Nephron (organoid): Measurements from ENCODE around the gene USP22.

Experiments
- H3K27ac Mint-ChIP-seq, 3 experiments: 2 replicates each; pipeline ENCODE4 v1.8.0; 2020; ENCODE audit warnings: mixed read lengths in 3 of 3, mild to moderate bottlenecking in 2 of 3, moderate library complexity in 1 of 3
- H3K27me3 Mint-ChIP-seq: 2 replicates; pipeline ENCODE4 v1.8.0; 2021; ENCODE audit warnings: low read depth, mild to moderate bottlenecking, moderate library complexity, mixed read lengths
- H3K36me3 Mint-ChIP-seq: 2 replicates; pipeline ENCODE4 v1.8.0; 2020; ENCODE audit warnings: low read depth, mixed read lengths
- H3K4me1 Mint-ChIP-seq: 2 replicates; pipeline ENCODE4 v1.8.0; 2020; ENCODE audit warnings: mixed read lengths
- H3K4me3 Mint-ChIP-seq, 3 experiments: 2 replicates each; pipeline ENCODE4 v1.8.0; 2020; ENCODE audit warnings: mild to moderate bottlenecking in 3 of 3, mixed read lengths in 3 of 3, moderate library complexity in 2 of 3
- H3K9me3 Mint-ChIP-seq: 2 replicates; pipeline ENCODE4 v1.8.0; 2020; ENCODE audit warnings: mixed read lengths
- TF ChIP-seq, protein P1 (sequence below), 3 experiments: fragments of 200-600 bp; sonication (generic); IDR thresholded peaks; one replicate each; pipeline ENCODE4 v1.5.0; 2021; ENCODE audit warnings: antibody characterized with exemption in 3 of 3; ENCODE audit not compliant: unreplicated experiment in 3 of 3

The USP22 gene

DNA sequence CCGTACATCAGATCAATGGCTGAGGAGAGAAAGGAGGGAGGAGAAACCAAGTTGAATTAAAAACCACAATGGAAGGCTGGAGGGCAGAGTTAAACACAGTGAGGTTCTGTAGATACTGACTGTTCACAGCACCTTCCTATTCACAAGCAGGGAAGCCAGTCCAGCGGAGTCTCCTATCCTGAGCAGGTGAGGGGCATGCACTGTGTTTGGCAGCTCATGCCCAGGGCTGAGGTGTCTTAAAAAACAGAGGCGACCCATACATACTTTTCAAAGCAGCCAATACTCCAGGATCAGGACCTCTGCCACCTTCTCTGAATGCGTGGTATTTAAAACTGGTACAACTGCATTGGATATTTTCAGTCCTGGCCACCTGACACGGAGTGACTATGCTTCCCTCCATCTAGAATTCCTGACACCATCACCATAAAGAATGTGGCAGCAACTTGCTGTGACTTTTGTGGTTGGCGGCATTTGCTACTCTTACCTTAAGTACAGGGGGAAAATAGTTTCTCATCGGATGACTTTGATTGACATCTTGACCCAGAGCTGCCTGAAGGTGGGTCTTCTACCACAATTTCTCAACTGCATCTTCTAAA is 21.5 kb downstream of the USP22 start:
- H3K9me3 Mint-ChIP-seq, result no peaks in the 10 kb centered on the region

DNA sequence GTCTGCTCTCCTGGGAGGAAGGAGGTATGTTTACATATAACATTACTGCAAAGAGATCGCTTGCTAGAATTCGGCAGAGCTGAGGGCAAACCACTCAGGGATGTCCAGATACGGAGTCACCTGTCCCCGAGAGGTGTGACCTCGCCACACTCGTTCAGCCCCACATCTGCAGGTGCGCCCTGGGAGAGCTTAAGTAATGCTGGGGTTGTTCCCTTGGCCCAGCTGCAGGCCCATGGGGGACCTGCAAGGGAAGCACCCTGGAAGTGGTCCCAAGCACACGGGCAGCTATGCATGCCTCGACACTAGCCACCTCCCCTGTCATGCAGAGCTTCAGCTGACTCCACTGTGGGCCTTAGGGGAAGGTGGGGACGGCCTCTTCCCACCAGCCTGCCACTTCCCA is 22.2 kb downstream of the USP22 start:
- H3K36me3 Mint-ChIP-seq, result peaks cover 91% of the 10 kb centered on the region
- H3K27ac Mint-ChIP-seq, result peak overlapping the region in 2 of 3 experiments; percentile 10 to 26
- peaks cover 32% of the 10 kb centered on the region for H3K4me1 Mint-ChIP-seq
- no peaks in the 10 kb centered on the region for H3K9me3 Mint-ChIP-seq
- no peaks in the 10 kb centered on the region for H3K27me3 Mint-ChIP-seq
- no peak overlapping the region for H3K4me3 Mint-ChIP-seq
- TF ChIP-seq, protein P1, sequence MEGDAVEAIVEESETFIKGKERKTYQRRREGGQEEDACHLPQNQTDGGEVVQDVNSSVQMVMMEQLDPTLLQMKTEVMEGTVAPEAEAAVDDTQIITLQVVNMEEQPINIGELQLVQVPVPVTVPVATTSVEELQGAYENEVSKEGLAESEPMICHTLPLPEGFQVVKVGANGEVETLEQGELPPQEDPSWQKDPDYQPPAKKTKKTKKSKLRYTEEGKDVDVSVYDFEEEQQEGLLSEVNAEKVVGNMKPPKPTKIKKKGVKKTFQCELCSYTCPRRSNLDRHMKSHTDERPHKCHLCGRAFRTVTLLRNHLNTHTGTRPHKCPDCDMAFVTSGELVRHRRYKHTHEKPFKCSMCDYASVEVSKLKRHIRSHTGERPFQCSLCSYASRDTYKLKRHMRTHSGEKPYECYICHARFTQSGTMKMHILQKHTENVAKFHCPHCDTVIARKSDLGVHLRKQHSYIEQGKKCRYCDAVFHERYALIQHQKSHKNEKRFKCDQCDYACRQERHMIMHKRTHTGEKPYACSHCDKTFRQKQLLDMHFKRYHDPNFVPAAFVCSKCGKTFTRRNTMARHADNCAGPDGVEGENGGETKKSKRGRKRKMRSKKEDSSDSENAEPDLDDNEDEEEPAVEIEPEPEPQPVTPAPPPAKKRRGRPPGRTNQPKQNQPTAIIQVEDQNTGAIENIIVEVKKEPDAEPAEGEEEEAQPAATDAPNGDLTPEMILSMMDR (IDR thresholded peaks at IDR 0.05; ENCODE audit: unreplicated experiment in 3 of 3), result no peak

More for the DNA sequence above, 21.5 kb downstream of the USP22 start:
- H3K27ac Mint-ChIP-seq, result no peak overlapping the region
- H3K4me1 Mint-ChIP-seq, result peaks cover 35% of the 10 kb centered on the region
- no peaks in the 10 kb centered on the region for H3K27me3 Mint-ChIP-seq
- TF ChIP-seq, protein P1 (IDR thresholded peaks at IDR 0.05; ENCODE audit: unreplicated experiment in 3 of 3), result no peak
- peaks cover 91% of the 10 kb centered on the region for H3K36me3 Mint-ChIP-seq
- H3K4me3 Mint-ChIP-seq, result no peak overlapping the region

- no peaks in the 10 kb centered on the region for H3K9me3 Mint-ChIP-seq
- TF ChIP-seq, protein P1 (IDR thresholded peaks at IDR 0.05; ENCODE audit: unreplicated experiment in 3 of 3), result no peak
- peaks cover 28% of the 10 kb centered on the region for H3K4me1 Mint-ChIP-seq
- no peaks in the 10 kb centered on the region for H3K27me3 Mint-ChIP-seq
- H3K27ac Mint-ChIP-seq, result peak overlapping the region in 2 of 3 experiments; percentile 10 to 26
- H3K4me3 Mint-ChIP-seq, result no peak overlapping the region
- peaks cover 90% of the 10 kb centered on the region for H3K36me3 Mint-ChIP-seq
Observed at GRCh38 chr17:21019976-21020586, 22.7 kb downstream of the USP22 start.

- TF ChIP-seq, protein P1 (IDR thresholded peaks at IDR 0.05; ENCODE audit: unreplicated experiment in 3 of 3), result no peak
- no peaks in the 10 kb centered on the region for H3K9me3 Mint-ChIP-seq
- peaks cover 92% of the 10 kb centered on the region for H3K36me3 Mint-ChIP-seq
- H3K4me1 Mint-ChIP-seq, result peaks cover 22% of the 10 kb centered on the region
- no peak overlapping the region for H3K27ac Mint-ChIP-seq
- H3K4me3 Mint-ChIP-seq, result no peak overlapping the region
- no peaks in the 10 kb centered on the region for H3K27me3 Mint-ChIP-seq
Observed at GRCh38 chr17:21018894-21019293, 23.9 kb downstream of the USP22 start.

GRCh38 chr17:21017861-21018260 is 24.9 kb downstream of the USP22 start:
- H3K27ac Mint-ChIP-seq, result no peak overlapping the region
- H3K9me3 Mint-ChIP-seq, result no peaks in the 10 kb centered on the region
- H3K36me3 Mint-ChIP-seq, result peaks cover 94% of the 10 kb centered on the region
- TF ChIP-seq, protein P1 (IDR thresholded peaks at IDR 0.05; ENCODE audit: unreplicated experiment in 3 of 3), result no peak
- H3K4me3 Mint-ChIP-seq, result no peak overlapping the region
- H3K27me3 Mint-ChIP-seq, result no peaks in the 10 kb centered on the region
- peaks cover 18% of the 10 kb centered on the region for H3K4me1 Mint-ChIP-seq

DNA sequence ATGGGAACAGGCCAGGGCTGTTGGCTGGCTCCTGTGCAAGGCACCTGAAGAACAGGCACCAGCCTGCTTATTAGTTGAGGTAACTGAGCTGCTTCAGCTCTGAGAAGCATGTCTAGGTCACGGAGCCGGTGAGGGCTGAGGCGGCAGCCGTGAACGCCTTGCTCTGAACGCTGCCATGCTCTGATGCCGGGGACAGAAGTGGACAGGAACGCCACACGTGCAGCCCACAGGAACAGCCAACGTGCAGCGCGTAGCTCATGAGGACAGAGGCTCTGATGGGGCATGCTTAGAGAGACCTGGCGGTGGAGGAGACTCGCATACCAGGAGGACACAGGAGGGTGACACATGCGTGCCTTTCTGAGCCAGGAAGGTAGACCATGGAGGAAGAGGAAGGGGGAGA is 25.6 kb downstream of the USP22 start:
- no peaks in the 10 kb centered on the region for H3K27me3 Mint-ChIP-seq
- H3K27ac Mint-ChIP-seq, result no peak overlapping the region
- TF ChIP-seq, protein P1 (IDR thresholded peaks at IDR 0.05; ENCODE audit: unreplicated experiment in 3 of 3), result no peak
- peaks cover 17% of the 10 kb centered on the region for H3K4me1 Mint-ChIP-seq
- peaks cover 94% of the 10 kb centered on the region for H3K36me3 Mint-ChIP-seq
- no peak overlapping the region for H3K4me3 Mint-ChIP-seq
- no peaks in the 10 kb centered on the region for H3K9me3 Mint-ChIP-seq
